GM18511 (cell line): ENCODE results near the gene C11orf68.
"Not testable (repeated sequence)": the region's sequence is repeated elsewhere in the genome, so short reads cannot be mapped to it uniquely, and the experiment has no call there.

Experiments used
- ATAC-seq: cut with Tn5 transposase; IDR thresholded peaks from one replicate; pipeline ENCODE4 v1.9.1; 2021; ENCODE audit warnings: mild to moderate bottlenecking, moderate library complexity; ENCODE audit not compliant: unreplicated experiment

C11orf68 gene

DNA sequence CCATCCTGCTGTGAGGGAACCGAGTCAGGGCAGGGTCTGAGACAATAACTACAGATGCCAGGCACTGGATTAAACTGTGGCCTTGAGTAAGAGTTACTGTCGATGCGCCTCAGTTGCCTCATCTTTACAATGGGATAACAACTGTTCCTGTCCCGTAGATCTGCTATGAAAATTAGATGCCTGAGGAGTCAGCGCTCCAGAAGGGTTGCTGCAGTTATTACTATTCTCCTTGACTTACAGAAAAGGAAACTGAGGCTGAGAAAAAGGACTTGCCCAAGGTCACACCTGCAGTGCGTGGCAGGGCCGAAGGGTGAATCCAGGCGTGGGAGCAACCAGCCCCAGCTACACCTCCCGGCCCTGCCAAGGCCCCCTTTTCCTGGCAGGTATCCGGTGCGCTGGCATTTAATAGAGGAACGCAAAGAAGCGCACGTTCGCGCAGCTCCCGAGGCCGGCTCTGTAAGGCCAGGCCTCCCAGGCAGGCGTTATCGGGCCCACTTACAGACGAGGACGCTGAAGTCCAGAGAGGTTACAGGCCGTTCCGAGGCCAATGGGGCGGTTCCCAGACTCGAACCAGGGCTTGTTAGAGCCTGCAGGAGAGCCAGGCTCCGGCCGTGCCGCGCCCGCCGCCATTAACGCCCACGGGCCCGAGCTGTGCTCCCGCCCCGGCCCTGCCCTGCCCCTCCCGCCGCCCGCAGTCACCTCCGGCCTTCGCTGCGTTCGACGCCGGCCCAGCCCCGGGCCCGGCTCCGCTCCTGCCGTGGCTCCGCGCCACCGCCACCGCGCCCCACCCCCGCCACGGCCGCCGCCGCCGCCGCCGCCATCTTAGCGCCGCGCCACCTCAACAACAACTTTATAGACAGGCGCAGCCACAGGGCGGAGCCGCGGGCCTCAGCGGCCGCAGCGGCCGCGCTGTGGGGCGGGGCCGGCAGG, at the start of gene C11orf68:
TSS of gene C11orf68 (minus strand) at position 852 of the 930 bp plus-strand sequence. CDS start at position 821, 31 bp downstream.
- peak; percentile 65 for ATAC-seq

DNA sequence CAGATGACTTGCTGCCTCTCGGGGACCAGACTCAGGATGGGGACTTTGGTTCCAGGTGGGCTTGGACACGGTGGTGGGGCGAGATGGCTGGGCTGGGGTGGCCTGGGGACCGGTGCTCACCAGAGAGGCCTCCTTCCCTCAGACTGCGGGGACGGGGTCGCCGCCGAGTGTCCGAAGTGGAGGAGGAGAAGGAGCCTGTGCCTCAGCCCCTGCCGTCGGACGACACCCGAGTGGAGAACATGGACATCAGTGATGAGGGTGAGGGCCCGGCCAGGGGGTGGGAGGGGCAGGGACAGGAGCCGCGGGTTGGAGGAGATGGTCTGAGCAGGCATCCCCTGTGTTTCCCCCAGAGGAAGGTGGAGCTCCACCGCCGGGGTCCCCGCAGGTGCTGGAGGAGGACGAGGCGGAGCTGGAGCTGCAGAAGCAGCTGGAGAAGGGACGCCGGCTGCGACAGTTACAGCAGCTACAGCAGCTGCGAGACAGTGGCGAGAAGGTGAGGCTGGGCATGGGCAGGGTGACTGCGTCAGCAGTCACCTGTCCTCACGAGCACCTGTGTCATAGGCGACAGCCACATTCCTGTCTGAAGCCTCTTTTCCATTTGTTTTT, 48.6 kb upstream of the C11orf68 start:
- no peak for ATAC-seq

DNA sequence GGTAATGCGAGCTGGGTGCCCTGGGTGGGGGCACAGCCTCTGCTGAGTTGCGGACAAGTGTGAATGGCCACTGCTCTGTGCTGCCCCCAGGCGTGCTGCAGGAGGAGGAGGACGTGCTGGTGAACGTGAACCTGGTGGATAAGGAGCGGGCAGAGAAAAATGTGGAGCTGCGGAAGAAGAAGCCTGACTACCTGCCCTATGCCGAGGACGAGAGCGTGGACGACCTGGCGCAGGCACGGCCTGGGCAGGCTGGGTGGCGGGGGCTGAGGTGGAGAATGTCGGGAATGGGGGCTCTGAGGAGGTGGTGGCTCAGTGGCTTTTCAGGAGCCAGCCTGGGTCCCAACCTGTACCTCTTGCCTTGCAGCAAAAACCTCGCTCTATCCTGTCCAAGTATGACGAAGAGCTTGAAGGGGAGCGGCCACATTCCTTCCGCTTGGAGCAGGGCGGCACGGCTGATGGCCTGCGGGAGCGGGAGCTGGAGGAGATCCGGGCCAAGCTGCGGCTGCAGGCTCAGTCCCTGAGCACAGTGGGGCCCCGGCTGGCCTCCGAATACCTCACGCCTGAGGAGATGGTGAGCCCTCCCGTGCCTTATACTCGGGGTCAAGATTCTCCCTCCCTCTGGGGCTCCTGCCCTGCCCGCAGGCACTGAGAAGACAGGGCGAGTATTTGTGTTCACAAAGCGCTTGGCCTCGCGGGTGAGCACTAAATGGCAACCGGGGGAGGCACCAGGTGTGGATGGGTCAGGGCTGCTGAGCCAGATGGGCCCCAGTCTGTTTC, 47.3 kb upstream of the C11orf68 start:
- no peak for ATAC-seq

DNA sequence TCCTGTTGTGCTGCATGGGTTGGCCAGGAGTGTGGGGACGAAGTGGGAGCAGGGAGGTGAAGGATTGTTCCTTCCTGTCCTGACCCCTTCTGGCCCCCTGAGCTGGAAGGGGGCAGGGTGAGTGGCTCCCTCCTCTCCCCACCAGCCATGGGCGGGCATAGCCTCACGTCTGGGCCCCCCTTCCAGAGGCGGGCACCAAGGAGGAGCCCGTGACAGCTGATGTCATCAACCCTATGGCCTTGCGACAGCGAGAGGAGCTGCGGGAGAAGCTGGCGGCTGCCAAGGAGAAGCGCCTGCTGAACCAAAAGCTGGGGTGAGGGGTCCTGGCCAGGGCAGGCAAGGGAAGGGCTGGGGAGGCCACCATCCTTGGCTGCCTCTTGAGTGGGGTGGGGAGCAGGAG, 46.0 kb upstream of the C11orf68 start:
- no peak for ATAC-seq

DNA sequence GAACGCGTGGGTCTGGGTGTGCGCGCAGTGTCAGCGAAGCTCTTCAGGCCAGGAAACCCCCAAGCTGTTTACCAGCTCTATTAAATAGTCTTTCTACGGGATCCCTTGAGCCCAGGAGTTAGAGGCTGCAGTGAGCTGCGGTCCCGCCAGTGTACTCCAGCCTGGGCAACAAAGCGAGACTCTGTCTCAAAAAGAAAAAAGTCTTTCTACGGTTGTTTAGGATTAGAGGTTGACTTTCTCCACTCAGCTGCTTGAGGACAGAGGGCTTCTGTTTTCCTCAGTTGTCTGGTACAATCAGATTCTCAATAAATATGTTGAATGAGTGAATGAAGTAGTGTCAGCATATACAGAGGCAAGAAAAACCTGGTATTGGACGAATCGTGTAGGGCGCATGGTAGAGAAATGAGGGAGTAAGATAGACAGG, 43.3 kb upstream of the C11orf68 start:
- ATAC-seq: no peak

DNA sequence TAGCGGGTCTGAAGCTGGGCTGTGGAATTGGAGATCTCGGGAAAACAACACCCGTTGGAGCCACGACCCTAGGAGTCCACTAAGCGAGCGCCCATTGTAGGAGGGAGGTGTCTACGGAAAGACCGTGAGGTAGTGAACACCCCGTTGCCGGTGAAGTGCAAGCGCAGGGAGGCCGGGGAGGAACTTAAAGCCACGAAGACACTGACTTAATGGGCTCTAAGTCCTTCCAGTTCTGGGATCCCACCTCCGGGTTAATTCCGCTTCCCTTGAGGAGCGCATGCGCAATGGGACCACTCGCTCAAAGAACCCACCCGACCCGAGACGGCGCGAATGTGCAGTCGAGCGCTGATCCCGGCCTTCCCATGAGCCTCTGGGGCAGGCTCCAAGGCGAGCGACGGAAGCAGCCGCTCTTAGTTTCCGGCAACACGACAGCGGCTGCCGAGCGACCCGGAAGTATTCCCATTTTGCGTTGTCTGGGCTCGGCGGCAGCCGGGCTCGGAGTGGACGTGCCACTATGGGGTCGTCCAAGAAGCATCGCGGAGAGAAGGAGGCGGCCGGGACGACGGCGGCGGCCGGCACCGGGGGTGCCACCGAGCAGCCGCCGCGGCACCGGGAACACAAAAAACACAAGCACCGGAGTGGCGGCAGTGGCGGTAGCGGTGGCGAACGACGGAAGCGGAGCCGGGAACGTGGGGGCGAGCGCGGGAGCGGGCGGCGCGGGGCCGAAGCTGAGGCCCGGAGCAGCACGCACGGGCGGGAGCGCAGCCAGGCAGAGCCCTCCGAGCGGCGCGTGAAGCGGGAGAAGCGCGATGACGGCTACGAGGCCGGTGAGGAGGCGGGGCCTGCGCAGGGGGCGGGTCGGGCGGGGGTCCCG, 42.6 kb upstream of the C11orf68 start, which contains the start of gene SART1:
TSS of gene SART1 (plus strand) at position 468 of the 874 bp plus-strand sequence. CDS start at position 515, 47 bp downstream.
- ATAC-seq: peak; percentile 88

DNA sequence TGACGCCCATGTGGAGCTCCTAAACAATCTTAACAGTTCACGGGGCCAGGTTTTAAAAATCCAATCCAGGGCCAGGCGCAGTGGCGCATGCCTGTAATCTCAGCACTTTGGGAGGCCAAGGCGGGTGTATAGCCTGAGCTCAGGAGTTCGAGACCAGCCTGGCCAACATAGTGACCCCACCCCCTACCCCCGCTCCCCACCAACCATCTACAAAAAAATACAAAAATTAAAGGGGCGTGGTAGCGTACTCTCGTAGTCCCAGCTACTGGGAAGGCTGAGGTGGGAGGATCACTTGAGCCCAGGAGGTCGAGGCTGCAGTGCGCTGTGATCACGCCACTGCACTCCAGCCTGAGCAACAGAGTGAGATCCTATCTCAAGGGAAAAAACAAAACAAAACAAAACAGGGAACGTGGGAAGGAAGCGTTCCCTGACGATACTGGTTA, 42.0 kb upstream of the C11orf68 start:
- no peak for ATAC-seq

DNA sequence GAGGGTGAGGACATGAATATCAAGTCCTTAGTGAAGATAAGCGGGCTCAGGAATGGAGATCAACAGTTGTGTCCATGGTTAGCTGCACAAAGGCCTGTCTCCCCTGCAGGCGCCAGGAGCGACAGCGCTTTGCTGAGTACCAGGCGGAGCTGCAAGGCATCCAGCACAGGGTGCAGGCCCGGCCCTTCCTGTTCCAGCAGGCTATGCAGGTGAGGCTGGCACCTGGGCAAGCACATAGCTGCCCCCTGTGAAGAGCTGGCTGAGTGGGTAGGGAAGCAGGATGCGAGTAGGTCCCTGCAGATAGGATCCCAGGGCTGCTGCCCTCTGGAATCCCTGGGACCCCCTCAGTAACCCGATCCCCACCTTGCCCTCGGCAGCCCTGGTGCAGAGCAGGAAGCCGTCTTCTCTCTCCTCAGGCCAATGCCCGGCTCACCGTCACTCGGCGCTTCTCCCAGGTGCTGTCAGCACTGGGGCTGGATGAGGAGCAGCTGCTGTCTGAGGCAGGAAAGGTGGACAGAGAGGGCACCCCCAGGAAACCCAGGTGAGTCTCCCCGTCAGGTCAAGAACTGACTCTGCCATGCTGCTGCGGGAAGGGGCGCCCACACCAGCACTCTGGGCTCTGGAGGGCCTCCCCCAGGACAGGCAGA, 40.0 kb upstream of the C11orf68 start:
- no peak for ATAC-seq

DNA sequence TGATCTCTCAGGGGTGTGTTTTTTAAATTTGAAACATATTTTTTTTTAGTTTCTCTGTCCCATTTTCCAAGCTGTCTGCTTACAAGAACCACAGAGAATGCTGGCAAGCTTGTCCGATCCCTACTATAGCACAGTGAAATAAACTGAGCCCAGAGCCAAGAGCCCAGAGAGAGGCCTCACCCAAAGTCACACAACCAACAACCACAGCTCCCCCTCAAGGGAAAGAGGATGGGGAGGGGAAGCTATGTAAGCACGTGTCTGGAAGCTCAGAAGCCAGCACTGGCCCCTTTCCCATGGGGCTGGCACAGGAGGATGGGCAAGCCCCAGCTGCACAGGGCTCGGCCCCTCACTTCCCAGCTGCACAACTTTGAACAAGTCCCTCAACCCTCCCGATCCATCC, 39.4 kb upstream of the C11orf68 start:
- no peak for ATAC-seq

DNA sequence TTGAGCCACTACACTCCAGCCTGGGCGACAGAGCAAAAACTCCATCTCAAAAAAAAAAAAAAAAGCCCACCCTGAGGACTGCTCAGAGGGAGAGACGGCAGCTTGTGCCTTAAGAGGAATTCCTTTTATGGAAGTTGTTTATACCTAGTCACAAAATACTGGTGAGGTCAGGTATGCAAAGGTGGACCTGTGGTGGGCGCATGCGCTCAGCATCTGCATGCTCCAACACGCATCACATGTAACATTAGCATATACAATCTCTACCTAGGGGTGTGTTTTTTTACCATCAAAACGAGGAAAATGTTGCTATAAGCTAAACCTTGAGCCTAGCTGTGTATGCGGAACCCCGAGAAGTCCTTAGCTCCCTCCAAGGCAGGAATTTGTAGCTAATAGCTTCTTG, 35.9 kb upstream of the C11orf68 start:
- no peak for ATAC-seq

DNA sequence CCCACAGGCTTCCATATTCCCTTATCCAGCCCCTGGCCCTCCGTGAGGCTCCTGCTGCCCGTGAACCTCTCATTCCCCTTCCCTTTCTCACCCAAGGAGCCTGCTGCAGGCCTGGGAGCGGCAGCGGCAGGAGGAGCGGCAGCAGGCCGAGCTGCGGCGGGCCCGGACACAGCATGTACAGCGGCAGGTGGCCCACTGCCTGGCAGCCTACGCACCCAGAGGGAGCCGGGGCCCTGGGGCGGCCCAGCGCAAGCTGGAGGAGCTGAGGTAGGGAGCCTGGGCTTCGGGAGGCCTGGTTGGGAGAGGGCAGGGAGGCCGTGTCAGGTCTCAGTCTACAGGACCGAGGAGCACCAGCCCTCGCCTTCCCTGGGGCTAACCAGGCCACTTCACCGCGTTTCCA, 34.6 kb upstream of the C11orf68 start:
- ATAC-seq: no peak

DNA sequence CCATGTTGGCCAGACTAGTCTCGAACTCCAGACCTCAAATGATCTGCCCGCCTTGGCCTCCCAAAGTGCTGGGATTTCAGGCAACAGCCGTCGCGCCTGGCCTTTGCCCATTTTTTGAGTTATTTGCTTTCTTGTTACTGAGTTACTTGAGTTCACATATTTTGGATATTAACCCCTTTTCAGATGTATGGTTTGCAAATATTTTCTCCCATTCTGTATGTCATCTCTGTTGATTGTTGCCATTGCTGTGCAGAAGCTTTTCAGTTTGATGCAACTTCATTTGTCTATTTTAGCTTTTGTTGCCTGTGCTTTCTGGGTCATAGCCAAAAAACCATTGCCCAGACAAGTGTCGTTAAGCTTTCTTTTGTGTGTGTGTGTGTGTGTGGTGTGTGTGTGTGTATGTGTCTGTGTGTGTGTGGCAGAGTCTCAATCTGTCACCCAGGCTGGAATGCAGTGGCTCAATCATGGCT, 33.2 kb upstream of the C11orf68 start:
- ATAC-seq: no peak

DNA sequence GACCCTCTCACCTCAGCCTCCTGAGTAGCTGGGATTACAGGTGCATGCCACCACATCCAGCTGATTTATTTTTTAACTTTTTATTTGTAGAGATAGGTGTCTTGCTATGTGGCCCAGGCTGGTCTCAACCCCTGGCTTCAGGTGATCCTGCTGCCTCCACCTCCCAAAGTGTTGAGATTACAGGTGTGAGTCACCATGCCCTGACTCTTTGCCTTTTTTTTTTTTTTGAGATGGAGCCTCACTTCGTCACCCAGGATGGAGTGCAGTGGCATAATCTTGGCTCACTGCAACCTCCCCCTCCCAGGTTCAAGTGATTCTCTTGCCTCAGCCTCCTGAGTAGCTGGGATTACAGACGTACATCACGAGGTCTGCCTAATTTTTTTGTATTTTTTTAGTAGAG, 32.8 kb upstream of the C11orf68 start:
- ATAC-seq: not testable (repeated sequence)

DNA sequence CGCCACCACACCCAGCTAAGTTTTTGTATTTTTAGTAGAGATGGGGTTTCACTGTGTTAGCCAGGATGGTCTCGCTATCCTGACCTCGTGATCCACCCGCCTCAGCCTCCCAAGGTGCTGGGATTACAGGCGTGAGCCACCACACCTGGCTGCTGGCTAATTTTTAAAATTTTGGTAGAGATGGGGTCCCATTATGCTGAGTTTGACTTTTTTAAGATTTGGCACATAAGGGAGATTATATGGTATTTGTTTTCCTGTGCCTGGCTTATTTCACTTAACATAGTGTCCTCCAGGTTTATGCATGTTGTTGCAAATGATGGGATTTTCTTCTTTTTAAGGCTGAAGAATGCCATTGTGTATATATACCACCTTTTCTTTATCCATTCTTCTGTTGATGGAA, 31.8 kb upstream of the C11orf68 start:
- not testable (repeated sequence) for ATAC-seq

DNA sequence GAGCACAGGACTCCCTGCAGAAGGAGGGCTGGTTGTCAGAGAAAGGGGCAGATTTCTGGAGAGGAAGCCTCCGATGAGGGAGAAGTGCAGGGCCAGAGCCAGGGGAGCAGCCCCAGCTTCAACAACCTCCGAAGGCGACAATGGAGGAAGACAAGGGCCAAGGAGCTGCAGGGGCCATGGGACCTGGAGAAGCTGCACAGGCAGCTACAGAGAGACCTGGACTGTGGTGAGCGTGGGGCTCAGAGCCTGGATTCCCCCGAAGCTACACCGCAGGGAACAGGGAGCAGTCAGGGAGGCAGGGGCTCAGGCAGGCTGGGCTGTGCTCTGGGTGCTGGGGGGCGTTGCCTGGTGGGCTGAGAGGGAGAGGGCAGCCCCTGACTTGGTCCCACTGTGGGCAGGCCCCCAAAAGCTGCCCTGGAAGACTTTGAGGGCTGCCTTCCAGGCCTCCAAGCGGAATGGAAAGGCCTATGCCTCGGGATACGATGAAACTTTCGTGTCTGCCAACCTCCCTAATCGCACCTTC, 28.8 kb upstream of the C11orf68 start:
- no peak for ATAC-seq

DNA sequence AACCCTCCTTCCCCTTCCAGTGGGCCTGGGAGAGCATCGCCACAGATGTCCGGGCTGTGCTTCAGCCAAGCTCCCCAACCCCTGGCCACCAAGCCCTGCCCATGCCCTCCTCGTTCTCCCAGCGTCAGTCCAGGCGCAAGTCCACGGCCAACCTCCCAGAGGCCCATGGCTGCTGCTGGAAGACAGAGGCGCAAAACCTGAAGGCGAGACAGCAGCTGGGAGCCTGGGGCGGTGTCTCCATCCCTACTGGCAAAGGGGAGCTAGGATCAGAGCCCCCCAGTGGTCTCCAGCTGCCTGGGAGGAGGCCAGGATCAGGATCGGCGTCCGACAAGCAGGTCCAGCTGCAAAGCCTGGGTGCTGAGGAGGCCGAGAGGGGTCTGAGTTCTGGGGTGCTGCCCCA, 28.3 kb upstream of the C11orf68 start:
- no peak for ATAC-seq

DNA sequence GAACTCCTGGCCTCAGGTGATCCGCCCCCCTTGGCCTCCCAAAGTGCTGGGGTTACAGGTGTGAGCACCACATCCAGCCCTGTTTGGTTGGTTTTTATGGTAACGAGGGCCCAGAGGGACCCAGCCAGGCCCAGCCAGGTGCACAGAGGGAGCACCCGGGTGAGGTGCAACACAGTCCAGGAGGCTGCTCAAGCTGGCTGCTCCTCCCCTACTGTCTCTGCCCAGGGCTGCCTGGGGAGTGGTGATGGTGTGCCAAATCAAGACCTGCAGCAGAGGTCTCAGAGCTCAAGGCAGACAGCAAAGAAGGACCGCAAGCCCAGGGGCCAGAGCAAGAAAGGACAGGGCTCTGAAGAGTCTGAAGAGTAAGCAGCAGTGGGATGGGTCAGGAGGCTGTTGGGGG, 27.8 kb upstream of the C11orf68 start:
- ATAC-seq: no peak

DNA sequence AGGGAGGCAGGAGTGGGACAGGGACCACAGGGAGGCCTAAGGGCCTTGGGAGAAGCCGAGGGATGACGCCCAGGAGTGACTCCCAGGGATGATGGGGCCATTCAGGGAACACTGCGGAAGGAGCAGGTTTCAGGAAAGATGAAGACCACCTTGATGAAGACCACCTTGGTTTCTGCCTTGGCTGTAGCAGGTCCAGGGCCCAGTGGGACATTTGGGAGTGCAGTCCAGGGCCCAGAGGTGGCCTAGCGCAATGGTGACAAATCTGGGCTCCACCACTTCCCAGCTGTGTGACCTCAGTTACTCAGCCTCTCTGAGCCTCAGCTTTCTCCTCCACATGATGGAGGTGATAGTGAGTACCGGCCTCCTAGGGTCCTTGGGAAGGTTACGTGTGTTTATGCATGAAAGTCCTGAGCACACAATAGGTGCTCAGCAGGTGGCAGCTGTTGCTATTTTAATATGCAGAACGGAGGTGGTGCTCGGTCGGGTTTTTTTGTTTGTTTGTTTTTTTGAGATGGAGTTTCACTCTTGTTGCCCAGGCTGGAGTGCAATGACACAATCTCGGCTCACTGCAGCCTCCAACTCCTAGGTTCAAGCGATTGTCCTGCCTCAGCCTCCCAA, 27.2 kb upstream of the C11orf68 start:
- no peak for ATAC-seq

DNA sequence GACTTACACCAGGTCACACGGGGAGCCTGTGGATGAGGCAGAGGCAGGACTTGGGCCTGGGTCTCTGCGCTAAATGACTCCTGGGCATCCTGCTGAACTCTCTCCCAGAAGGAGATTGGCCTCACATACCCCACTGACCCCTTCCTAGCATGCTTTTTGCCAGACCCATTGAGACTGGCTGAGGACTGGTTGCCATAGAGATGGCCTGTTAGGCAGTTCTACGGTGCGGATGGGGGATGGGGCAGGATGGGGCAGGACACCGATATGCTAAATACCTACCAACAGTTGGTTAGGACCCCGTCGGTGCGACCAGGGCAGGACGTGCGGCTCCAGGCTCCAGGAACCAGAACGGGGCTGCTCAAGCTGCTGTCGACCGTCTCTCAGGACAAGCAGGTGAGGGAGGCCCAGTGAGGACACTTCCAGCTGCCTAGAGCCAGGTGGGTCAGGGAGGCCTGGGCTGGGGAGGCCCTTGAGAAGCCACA, 26.6 kb upstream of the C11orf68 start, which contains the start of gene TSGA10IP:
TSS of gene TSGA10IP (plus strand) at position 51 of the 482 bp plus-strand sequence. CDS start at position 247, 196 bp downstream.
- no peak for ATAC-seq
